CD4-positive, alpha-beta T cell (primary cell): ENCODE measurements around the gene NUDT3. TPM values are rescaled to one million over a fixed set of nuclear protein-coding genes. Genes with fewer than 3 reads are reported as not detected.

Experiments
- ATAC-seq: fragments of 200-7000 bp; cut with Tn5 transposase; one replicate; pipeline ENCODE4 v1.10.0; 2022; ENCODE audit warnings: mild to moderate bottlenecking; ENCODE audit not compliant: poor library complexity
- CTCF ChIA-PET: fragments of 350-600 bp; sonication (Branson Sonifier 250); formaldehyde crosslinking; loops from one replicate; lab custom pipeline; 2021; ENCODE audit warnings: antibody characterized with exemption, inconsistent platforms; lab: Charles Lee
- POLR2A ChIA-PET: fragments of 350-600 bp; sonication (Branson Sonifier 250); formaldehyde crosslinking; loops from one replicate; lab custom pipeline; 2021; ENCODE audit warnings: antibody characterized with exemption, inconsistent platforms; lab: Charles Lee
- DNase-seq, 14 experiments: peaks; one replicate each; pipeline ENCODE4 v3.0.0-alpha.2; 2013 to 2020; ENCODE audit warnings: mixed read lengths in 2 of 14
- H3K27ac ChIP-seq, 2 donors: one replicate each; pipeline versions ENCODE4 v1.5.1 to v1.7.0; 2013; ENCODE audit warnings: low read length in 2 of 2, low read depth in 1 of 2, mild to moderate bottlenecking in 1 of 2
- H3K27me3 ChIP-seq, 2 experiments: 1 replicate in 1 of 2; 2 replicates in 1 of 2; pipeline versions ENCODE4 v1.6.1 to v1.7.0; 2013; ENCODE audit warnings: low read length in 2 of 2, control low read depth in 1 of 2, mild to moderate bottlenecking in 1 of 2, moderate library complexity in 1 of 2; ENCODE audit not compliant: insufficient read depth in 2 of 2, control insufficient read depth in 1 of 2
- H3K36me3 ChIP-seq: one replicate; pipeline ENCODE4 v1.6.1; 2013; ENCODE audit warnings: low read length, control low read depth; ENCODE audit not compliant: insufficient read depth
- H3K4me1 ChIP-seq: one replicate; pipeline ENCODE4 v1.6.1; 2013; ENCODE audit warnings: low read length, control low read depth; ENCODE audit not compliant: insufficient read depth
- H3K4me3 ChIP-seq: one replicate; pipeline ENCODE4 v1.5.1; 2013; ENCODE audit warnings: mild to moderate bottlenecking, low read length, moderate library complexity
- H3K9me3 ChIP-seq, 2 experiments: 1 replicate in 1 of 2; 2 replicates in 1 of 2; pipeline versions ENCODE4 v1.6.1 to v1.7.0; 2013; ENCODE audit warnings: low read length in 2 of 2, mild to moderate bottlenecking in 2 of 2, control low read depth in 1 of 2, moderate library complexity in 1 of 2; ENCODE audit not compliant: control insufficient read depth in 1 of 2, insufficient read depth in 1 of 2
- H3K27ac Mint-ChIP-seq: one replicate; pipeline ENCODE4 v1.8.0; 2020; ENCODE audit warnings: mixed read lengths
- H3K27me3 Mint-ChIP-seq: one replicate; pipeline ENCODE4 v1.8.0; 2021; ENCODE audit warnings: mixed read lengths
- H3K36me3 Mint-ChIP-seq: one replicate; pipeline ENCODE4 v1.8.0; 2021; ENCODE audit warnings: low read depth, mixed read lengths
- H3K4me1 Mint-ChIP-seq: one replicate; pipeline ENCODE4 v1.8.0; 2021; ENCODE audit warnings: low read depth, mixed read lengths
- H3K4me3 Mint-ChIP-seq: one replicate; pipeline ENCODE4 v1.8.0; 2020; ENCODE audit warnings: mild to moderate bottlenecking, mixed read lengths
- H3K9me3 Mint-ChIP-seq: one replicate; pipeline ENCODE4 v1.8.0; 2020; ENCODE audit warnings: mixed read lengths
- CTCF ChIP-seq: fragments of 200-600 bp; IDR thresholded peaks from one replicate; pipeline ENCODE4 v1.8.0; 2022; ENCODE audit warnings: antibody characterized with exemption, mild to moderate bottlenecking
- intact Hi-C, 2 experiments: fragments of 100-400 bp; cut with DNase I in 1 of 2; cut with micrococcal nuclease in 1 of 2; formaldehyde crosslinking; loops; one replicate each; pipeline versions ENCODE4 v1.15.1 to v1.9.0; 2023 to 2025; cut with DNase I, micrococcal nuclease
- total RNA-seq, 174 experiments: library from RNA in 2 of 174; stranded (reverse) in 2 of 174; gene quantifications; one replicate each; pipeline ENCODE4 v1.2.3 and lab custom pipeline; 2021 to 2026

NUDT3 gene
- total RNA-seq, 2 experiments from 2014 or later = 14.8 to 15.0 TPM

GRCh38 chr6:34350934-34351217 is 41.6 kb downstream of the NUDT3 start:
- Histone ChIP-seq H3K36me3 (no peaks in the 10 kb centered on the region), H3K4me1 (peaks cover 5% of the 10 kb centered on the region), H3K9me3 (no peaks in the 10 kb centered on the region), H3K4me3 (no peak overlapping the region), H3K27ac (no peak overlapping the region), H3K27me3 (no peaks in the 10 kb centered on the region)
- TF ChIP-seq CTCF = no peak
- ChIA-PET CTCF (interaction anchor here (0.7 kb wide), 1 partner anchor 15 kb away, joined by 4 read pairs; no protein-coding TSS in a partner anchor), POLR2A (no interaction called here)
- peaks cover 4% of the 10 kb centered on the region for H3K36me3 Mint-ChIP-seq
- intact Hi-C loops = no loop called here
- no peaks in the 10 kb centered on the region for H3K27me3 Mint-ChIP-seq
- H3K9me3 Mint-ChIP-seq = no peaks in the 10 kb centered on the region
- peaks cover 19% of the 10 kb centered on the region for H3K4me1 Mint-ChIP-seq
- H3K27ac Mint-ChIP-seq = no peak overlapping the region
- H3K4me3 Mint-ChIP-seq = no peak overlapping the region
- ATAC-seq = no peak
- DNase-seq = no peak

DNA sequence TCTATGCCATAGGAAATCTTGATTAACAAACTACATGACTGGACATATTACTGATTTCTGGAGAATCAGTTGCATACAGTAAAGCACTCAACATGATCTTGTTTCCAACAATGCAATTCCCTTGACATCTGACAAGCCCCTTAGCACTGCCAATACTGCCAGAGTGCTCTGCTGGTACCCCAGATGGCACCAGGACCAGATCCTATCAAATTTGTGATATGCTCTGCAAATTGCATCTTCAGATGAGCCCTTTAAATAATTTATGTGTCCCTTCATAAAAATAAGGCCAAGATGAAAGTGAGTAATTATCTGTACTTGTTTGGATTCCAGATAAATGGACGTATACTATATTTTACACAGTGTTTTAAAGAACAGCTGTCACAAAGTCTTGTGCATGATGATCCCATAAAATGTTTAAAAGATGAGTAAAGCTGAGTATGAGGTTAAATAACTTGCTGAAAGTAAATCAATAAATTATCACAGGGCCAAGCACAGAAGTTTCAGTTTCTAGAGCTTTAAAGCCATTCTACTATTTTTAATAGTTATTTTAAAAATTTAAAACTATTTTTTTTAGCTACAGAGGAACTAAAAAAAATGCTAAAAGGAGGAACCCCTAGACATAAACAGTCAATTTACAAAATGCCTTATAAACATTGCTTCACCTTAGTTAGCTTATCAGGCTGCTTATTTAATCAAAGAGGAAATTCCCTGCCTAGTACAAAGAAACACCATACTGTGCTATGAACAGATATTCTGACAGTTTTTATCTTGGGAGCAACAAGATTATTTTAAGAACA is 42.1 kb downstream of the NUDT3 start:
- Mint-ChIP-seq H3K4me3 (no peak overlapping the region), H3K9me3 (no peaks in the 10 kb centered on the region), H3K27ac (no peak overlapping the region), H3K4me1 (peaks cover 19% of the 10 kb centered on the region), H3K36me3 (peaks cover 4% of the 10 kb centered on the region), H3K27me3 (no peaks in the 10 kb centered on the region)
- POLR2A ChIA-PET = no interaction called here
- Histone ChIP-seq H3K27ac (no peak overlapping the region), H3K9me3 (no peaks in the 10 kb centered on the region), H3K4me3 (no peak overlapping the region), H3K36me3 (no peaks in the 10 kb centered on the region), H3K27me3 (no peaks in the 10 kb centered on the region), H3K4me1 (peaks cover 5% of the 10 kb centered on the region)
- CTCF ChIA-PET = no interaction called here
- intact Hi-C loops = no loop called here
- DNase-seq (no peak), ATAC-seq (no peak)
- no peak for TF ChIP-seq CTCF

DNA sequence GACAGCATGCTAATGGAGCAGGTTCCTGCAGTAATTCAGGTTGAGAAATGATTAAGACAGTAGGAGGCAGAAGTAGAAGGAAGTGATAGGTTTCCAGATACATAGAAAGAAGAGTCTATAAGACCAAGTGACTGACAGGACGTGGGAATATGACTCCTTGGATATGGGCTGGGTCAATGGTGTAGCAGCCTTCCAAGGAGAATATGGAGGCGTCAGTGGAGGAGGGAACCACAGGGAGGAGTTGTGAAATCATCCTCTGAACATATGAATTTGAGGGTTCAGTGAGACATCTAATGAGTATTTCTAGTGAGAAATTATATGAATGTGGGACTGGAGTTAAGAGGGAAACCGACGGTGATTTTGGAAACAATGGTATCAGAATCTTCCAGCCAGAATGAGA is 43.3 kb downstream of the NUDT3 start:
- intact Hi-C loops = no loop called here
- H3K36me3 Mint-ChIP-seq = peaks cover 4% of the 10 kb centered on the region
- no peaks in the 10 kb centered on the region for H3K27me3 Mint-ChIP-seq
- ChIA-PET CTCF (no interaction called here), POLR2A (no interaction called here)
- H3K27ac ChIP-seq = no peak overlapping the region
- H3K9me3 Mint-ChIP-seq = no peaks in the 10 kb centered on the region
- H3K27ac Mint-ChIP-seq = no peak overlapping the region
- no peaks in the 10 kb centered on the region for H3K36me3 ChIP-seq
- no peak overlapping the region for H3K4me3 Mint-ChIP-seq
- no peak for ATAC-seq
- H3K4me1 Mint-ChIP-seq = peaks cover 23% of the 10 kb centered on the region
- H3K27me3 ChIP-seq = no peaks in the 10 kb centered on the region
- no peak for TF ChIP-seq CTCF
- no peak overlapping the region for H3K4me3 ChIP-seq
- no peak for DNase-seq
- H3K4me1 ChIP-seq = peaks cover 8% of the 10 kb centered on the region
- no peaks in the 10 kb centered on the region for H3K9me3 ChIP-seq
